ENCODE measurements around the gene SLC37A1.

DNA sequence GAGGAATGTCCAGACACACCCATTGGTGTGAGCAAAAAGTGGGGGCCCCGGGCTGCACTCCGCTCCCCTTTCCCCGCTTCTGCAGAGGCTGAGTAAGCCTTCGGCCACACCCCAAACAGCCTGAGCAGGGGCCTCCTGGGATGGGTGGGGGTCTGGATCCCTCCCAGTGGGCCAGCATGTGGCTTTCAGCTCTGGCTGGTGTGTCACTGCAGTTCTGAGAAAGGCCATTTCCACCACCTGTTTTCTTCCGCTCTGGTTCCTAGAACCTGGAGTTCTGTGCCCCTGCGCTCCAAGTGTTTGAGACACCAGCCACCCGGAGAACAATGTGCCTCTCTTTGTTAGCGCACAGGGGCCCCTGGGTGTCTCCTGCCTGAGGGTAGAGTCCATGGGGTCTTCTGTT lies 30.9 kb downstream of the SLC37A1 start:
- no peak for TF ChIP-seq CTCF (conservative IDR thresholded peaks at IDR 0.05; ENCODE audit: low read length)
- no peak for TF ChIP-seq EZH2phosphoT487 (IDR thresholded peaks at IDR 0.05; ENCODE audit: borderline replicate concordance)

Data from Loucy (cell line).